Measurements from ENCODE around the gene GLRA3. TPM values are rescaled to one million over a fixed set of nuclear protein-coding genes. Genes with fewer than 3 reads are reported as not detected.
A peak's percentile ranks its signal among the peaks of the same experiment; 100 is the strongest.

The GLRA3 gene
- total RNA-seq, 2 donors from 2014 or later = not detected

DNA sequence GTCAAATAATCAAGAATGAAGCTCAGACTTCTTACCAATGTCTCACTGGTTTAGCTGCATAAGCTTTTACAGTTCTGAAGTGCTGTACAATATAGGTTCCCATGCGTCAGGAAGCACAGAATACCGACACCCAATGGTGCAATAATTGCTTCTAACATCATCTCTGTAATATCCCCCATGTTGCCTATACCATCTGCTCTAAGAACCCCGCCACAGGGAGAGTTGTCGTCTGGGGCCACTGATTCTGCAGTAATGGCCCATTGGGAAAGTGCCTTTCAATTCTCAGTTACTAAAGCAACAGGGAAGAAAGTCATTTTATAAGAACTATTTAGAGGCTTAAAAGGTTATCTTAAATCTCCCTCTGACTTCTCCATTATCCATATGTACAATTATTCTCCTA is 94.9 kb downstream of the GLRA3 start:
- no peaks in the 10 kb centered on the region for H3K4me1 Mint-ChIP-seq (ENCODE audit: low read depth)
- H3K9me3 Mint-ChIP-seq = no peaks in the 10 kb centered on the region
- no peak for DNase-seq
- H3K27me3 Mint-ChIP-seq (ENCODE audit: low read depth) = no peaks in the 10 kb centered on the region
- H3K27ac Mint-ChIP-seq = no peak overlapping the region
- H3K36me3 Mint-ChIP-seq (ENCODE audit: insufficient read depth in 2 of 2) = no peaks in the 10 kb centered on the region
- no peak overlapping the region for H3K4me3 Mint-ChIP-seq
- ATAC-seq (replicated peaks in 1 of 2) = no peak

DNA sequence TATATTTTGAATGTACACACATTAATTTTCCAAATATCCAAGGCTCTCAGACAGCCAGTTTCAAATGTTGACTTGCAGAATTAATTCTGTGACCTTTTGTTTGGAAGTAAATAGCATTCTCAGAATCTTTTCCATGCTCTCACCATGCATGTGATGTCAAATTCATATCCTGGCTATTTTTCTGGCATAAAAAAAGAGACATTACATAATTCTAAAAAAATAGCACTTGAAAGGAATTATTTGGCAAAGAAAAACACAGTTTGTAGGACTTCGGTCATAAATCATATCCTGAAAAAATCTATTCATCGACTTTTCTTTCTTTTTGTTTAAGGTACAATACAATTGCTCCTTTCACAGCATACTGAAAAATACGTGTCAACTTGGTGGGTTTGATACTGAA is 111.2 kb downstream of the GLRA3 start:
- H3K36me3 Mint-ChIP-seq (ENCODE audit: insufficient read depth in 2 of 2) = no peaks in the 10 kb centered on the region
- DNase-seq (no peak), ATAC-seq (replicated peaks in 1 of 2) (no peak)
- H3K9me3 Mint-ChIP-seq = no peaks in the 10 kb centered on the region
- no peak overlapping the region for H3K4me3 Mint-ChIP-seq
- no peaks in the 10 kb centered on the region for H3K4me1 Mint-ChIP-seq (ENCODE audit: low read depth)
- H3K27ac Mint-ChIP-seq = no peak overlapping the region
- H3K27me3 Mint-ChIP-seq (ENCODE audit: low read depth) = peaks cover 8% of the 10 kb centered on the region

DNA sequence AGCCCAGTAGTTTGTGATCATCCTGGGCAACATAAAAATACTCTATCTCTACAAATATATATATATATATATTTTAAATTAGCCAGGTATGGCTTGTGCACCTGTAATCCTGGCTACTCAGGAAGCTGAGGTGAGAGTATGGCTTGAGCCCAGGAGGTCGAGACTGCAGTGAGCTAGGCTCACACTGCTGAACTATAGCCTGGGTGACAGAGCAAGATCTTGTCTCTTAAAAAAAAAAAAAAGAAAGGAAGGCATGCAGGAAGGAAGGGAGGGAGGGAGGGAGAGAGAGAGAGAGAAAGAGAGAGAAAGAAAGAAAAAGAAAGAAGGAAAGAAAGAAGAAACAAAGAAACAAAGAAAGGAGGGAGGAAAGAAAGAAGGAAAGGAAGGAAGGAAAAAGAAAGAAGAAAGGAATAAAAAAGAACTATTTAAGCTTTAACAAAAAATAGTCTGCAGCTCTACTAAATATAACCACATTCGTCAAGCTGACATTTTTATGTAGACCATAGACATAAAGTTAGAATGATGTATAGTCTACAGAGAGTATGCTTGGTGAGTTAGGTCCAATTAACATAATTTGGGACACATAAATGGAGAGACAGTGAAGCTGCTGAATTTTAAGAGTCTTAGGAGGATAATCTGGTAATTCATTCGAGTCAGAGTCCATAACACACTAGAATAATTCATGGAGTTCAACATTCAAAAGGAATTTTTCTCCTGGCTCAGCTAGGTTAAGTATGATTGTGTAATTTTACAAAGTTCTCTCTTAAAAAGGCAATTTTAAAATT is 111.9 kb downstream of the GLRA3 start:
- Mint-ChIP-seq H3K4me3 (no peak overlapping the region), H3K36me3 (ENCODE audit: insufficient read depth in 2 of 2) (no peaks in the 10 kb centered on the region), H3K27ac (no peak overlapping the region), H3K27me3 (ENCODE audit: low read depth) (peaks cover 2% of the 10 kb centered on the region), H3K9me3 (no peaks in the 10 kb centered on the region), H3K4me1 (ENCODE audit: low read depth) (no peaks in the 10 kb centered on the region)
- DNase-seq (no peak), ATAC-seq (replicated peaks in 1 of 2) (no peak)

DNA sequence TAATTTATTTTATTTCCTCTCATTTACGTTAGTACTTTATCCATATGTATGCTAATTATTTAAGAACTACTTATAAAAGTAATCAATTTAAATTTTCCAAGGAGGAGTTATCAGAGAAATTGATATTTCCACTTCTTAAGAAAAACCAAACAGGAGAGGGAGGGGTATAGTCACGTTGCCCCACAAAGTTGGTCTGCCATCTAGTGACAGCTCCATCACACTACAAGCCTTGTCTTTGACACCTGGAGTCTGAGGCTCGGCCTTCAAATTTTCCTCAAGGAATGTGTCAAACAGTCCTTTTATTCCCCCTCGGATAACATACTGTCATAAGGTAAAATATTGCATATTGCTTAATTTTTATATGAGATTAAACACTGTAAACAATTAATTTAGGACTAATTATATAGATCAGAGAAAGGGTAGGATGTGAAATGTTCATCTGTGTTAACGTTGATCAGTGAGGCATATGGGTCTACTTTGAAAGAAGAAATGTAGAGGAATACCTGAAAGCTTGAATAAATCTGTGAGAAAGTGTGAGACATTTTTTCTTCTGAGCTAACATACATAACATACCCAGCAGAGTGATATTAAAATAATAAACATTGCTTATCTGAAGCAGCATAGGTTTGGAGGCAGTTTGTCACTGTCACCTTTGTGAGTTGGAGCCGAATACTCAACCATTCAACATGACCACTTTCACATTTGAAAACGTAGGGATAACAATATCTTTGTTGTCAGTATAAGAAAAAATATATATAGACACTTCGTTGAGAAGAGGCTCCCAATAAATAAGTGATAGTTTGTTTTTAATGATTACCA is 114.4 kb downstream of the GLRA3 start:
- no peak overlapping the region for H3K4me3 Mint-ChIP-seq
- H3K27ac Mint-ChIP-seq = no peak overlapping the region
- DNase-seq (peak; percentile 9 to 22), ATAC-seq (replicated peaks in 1 of 2) (peak in 1 of 2 donors; percentile 41)
- no peaks in the 10 kb centered on the region for H3K9me3 Mint-ChIP-seq
- H3K36me3 Mint-ChIP-seq (ENCODE audit: insufficient read depth in 2 of 2) = no peaks in the 10 kb centered on the region
- H3K4me1 Mint-ChIP-seq (ENCODE audit: low read depth) = no peaks in the 10 kb centered on the region
- no peaks in the 10 kb centered on the region for H3K27me3 Mint-ChIP-seq (ENCODE audit: low read depth)

DNA sequence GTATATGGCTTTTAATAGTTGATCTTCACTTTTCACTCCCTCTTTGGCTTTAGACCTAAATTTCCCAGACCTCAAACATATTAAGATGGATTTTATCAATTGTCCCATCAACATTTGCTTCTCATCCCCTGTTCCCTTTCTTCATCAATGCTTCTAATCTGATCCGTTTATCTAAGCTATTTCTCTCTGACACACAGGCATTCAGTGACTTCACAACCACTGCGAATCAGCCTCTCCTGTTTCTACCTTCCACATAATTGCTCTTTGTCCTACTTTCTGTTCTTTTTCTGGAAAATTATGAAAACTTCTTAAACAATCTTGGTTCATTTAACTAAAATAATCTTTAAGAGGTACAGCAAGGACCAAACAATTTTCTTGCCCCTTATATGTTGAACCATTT is 115.2 kb downstream of the GLRA3 start:
- Mint-ChIP-seq H3K27me3 (ENCODE audit: low read depth) (no peaks in the 10 kb centered on the region), H3K9me3 (no peaks in the 10 kb centered on the region), H3K27ac (no peak overlapping the region), H3K4me1 (ENCODE audit: low read depth) (no peaks in the 10 kb centered on the region), H3K36me3 (ENCODE audit: insufficient read depth in 2 of 2) (no peaks in the 10 kb centered on the region), H3K4me3 (no peak overlapping the region)
- DNase-seq = no peak
- no peak for ATAC-seq (replicated peaks in 1 of 2)

DNA sequence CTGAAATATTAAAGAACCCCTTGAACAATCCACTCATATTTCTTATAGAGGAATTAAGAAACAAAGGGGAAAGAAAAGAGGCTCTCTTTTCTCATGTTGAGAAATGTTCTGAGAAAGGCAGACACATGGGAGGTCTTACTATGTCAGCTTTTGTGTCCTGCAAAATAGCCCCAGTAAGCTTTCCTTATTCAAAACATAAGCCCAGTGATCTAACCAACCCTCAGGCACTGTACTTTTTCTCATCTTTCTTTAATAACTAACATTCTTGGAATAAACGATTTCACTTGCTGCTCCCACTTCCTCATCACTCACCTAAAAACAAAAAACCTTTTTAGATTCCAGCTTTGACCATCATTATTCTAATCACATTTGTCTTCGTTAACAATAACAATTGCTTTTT is 115.9 kb downstream of the GLRA3 start:
- H3K36me3 Mint-ChIP-seq (ENCODE audit: insufficient read depth in 2 of 2) = no peaks in the 10 kb centered on the region
- no peak overlapping the region for H3K4me3 Mint-ChIP-seq
- ATAC-seq (replicated peaks in 1 of 2) = no peak
- H3K27me3 Mint-ChIP-seq (ENCODE audit: low read depth) = no peaks in the 10 kb centered on the region
- H3K4me1 Mint-ChIP-seq (ENCODE audit: low read depth) = no peaks in the 10 kb centered on the region
- H3K27ac Mint-ChIP-seq = no peak overlapping the region
- no peak for DNase-seq
- H3K9me3 Mint-ChIP-seq = no peaks in the 10 kb centered on the region

DNA sequence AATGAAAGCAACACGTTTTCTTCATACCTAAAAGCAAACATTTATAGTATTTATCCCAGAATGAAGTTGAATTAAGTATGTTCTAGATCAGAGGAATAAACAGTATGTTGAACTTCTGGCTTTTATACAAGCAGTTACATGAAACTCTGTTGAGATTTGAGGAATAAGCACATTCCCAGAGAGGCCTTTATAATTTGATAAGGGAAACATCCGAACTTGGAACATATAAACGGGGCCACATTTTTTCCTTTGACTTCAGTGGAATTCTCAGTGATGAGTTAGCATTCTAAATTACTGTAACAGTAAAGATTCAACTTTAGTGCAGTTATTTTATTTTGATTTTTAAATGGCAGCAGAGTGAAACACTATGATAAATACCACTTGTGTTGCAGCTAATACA is 119.5 kb downstream of the GLRA3 start:
- no peak for ATAC-seq (replicated peaks in 1 of 2)
- Mint-ChIP-seq H3K27me3 (ENCODE audit: low read depth) (peaks cover 9% of the 10 kb centered on the region), H3K4me3 (no peak overlapping the region)

DNA sequence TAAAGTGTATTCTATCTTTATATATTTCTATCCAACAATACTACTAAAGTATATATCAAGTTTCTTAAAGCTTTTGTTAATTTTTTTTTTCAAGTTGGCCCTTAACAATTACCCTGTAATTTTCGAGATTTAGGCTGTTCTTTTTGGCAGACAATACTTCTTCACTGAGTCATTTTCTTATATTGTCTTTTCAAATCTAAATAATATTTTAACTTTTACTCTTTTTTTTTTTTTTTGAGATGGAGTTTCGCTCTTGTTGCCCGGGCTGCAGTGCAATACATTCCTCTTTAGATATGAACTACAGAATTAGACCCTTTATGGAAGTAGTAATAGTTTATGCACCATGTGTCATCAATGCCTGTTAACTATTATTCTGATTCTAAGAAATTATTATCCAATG is 120.7 kb downstream of the GLRA3 start:
- DNase-seq = no peak
- ATAC-seq (replicated peaks in 1 of 2) = no peak

More for the DNA sequence above, 119.5 kb downstream of the GLRA3 start:
- no peaks in the 10 kb centered on the region for H3K36me3 Mint-ChIP-seq (ENCODE audit: insufficient read depth in 2 of 2)
- H3K9me3 Mint-ChIP-seq = no peaks in the 10 kb centered on the region
- peaks cover 6% of the 10 kb centered on the region for H3K4me1 Mint-ChIP-seq (ENCODE audit: low read depth)
- no peak for DNase-seq
- no peak overlapping the region for H3K27ac Mint-ChIP-seq

DNA sequence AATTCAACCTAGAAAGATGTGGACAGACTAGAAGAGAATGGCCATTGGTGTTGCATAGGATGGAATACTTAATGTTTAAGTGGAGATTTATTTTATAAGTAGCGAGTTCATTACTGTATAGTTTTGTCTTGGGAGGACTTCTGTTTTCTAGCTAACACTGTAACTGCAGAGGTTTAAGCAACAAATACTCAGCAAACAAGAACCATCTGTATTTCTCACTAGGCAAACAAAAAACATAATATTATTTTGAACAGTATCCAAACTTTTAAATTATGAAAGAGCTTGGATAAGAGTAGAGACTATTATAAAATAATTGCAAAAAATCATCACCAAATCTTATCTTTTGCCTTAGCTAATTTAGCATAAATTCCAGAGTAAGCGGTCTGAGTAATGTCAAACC is 121.1 kb downstream of the GLRA3 start:
- DNase-seq (no peak), ATAC-seq (replicated peaks in 1 of 2) (no peak)
- Mint-ChIP-seq H3K36me3 (ENCODE audit: insufficient read depth in 2 of 2) (no peaks in the 10 kb centered on the region), H3K4me1 (ENCODE audit: low read depth) (peaks cover 6% of the 10 kb centered on the region), H3K27me3 (ENCODE audit: low read depth) (peaks cover 15% of the 10 kb centered on the region), H3K9me3 (peaks cover 0 to 2% of the 10 kb centered on the region in 2 donors), H3K27ac (no peak overlapping the region), H3K4me3 (no peak overlapping the region)

More for the DNA sequence above, 120.7 kb downstream of the GLRA3 start:
- H3K27me3 Mint-ChIP-seq (ENCODE audit: low read depth) = peaks cover 14% of the 10 kb centered on the region
- peaks cover 6% of the 10 kb centered on the region for H3K4me1 Mint-ChIP-seq (ENCODE audit: low read depth)
- H3K36me3 Mint-ChIP-seq (ENCODE audit: insufficient read depth in 2 of 2) = no peaks in the 10 kb centered on the region
- no peak overlapping the region for H3K27ac Mint-ChIP-seq
- peaks cover 0 to 2% of the 10 kb centered on the region in 2 donors for H3K9me3 Mint-ChIP-seq
- no peak overlapping the region for H3K4me3 Mint-ChIP-seq

DNA sequence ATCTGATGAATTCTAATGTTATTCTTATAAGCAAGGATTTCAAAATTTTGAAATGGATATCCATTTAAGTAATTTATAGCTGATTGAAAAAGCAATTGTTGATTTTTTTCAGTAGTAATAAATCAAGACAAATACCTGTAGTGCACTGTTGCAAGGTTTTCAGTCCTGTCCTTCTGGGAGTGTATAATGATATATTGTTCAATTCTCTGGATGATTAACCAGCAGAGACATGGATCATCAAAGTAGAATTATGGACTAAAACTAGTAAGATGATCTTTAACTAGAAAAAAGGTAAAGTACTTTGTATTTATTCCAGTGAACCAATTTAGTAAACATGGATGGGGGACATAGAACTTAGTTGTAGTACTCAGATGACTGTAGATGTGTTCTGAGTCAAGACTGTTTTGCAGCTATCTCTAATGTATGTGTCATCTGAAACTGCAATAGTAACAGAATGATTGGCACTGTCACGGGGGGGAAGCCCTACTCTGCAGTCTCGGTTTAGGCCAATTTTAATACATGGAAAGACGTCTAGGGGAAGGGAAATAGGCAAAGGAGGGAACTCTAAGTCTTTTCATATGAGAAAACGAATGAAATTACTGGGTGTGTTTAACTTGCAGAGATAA is 121.9 kb downstream of the GLRA3 start:
- ATAC-seq (replicated peaks in 1 of 2) (peak; percentile 98 to 99), DNase-seq (peak; percentile 2 to 25)
- no peak overlapping the region for H3K4me3 Mint-ChIP-seq
- no peaks in the 10 kb centered on the region for H3K36me3 Mint-ChIP-seq (ENCODE audit: insufficient read depth in 2 of 2)
- no peak overlapping the region for H3K27ac Mint-ChIP-seq
- peaks cover 6% of the 10 kb centered on the region for H3K4me1 Mint-ChIP-seq (ENCODE audit: low read depth)
- peaks cover 15% of the 10 kb centered on the region for H3K27me3 Mint-ChIP-seq (ENCODE audit: low read depth)
- H3K9me3 Mint-ChIP-seq = peaks cover 0 to 2% of the 10 kb centered on the region in 2 donors

DNA sequence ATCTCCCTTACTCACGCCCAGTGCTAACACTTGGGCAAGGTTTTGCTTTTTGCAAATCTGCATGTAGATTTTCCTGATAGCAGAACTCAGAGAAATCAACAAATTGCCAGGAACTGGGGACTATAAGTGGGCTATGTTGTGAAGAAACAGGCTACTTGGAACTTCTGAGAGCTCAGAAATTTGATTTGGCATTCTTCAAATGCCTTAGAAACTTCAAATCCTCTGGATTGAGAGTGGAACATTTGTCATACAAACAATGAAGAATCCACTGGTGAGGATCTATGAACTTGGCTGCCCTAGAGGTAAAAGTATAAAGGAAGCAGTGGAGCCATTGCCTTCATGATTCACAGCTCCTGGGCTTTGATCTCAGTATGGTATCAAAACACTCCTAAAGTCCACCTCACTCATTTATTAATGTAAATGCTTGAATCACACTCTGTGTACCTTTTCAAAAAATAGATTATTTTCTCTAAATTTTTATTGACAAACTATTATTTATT is 126.0 kb downstream of the GLRA3 start:
- Mint-ChIP-seq H3K4me1 (ENCODE audit: low read depth) (peaks cover 6% of the 10 kb centered on the region), H3K9me3 (peaks cover 0 to 2% of the 10 kb centered on the region in 2 donors), H3K4me3 (no peak overlapping the region), H3K27ac (no peak overlapping the region), H3K27me3 (ENCODE audit: low read depth) (peaks cover 25% of the 10 kb centered on the region), H3K36me3 (ENCODE audit: insufficient read depth in 2 of 2) (no peaks in the 10 kb centered on the region)
- DNase-seq = no peak
- ATAC-seq (replicated peaks in 1 of 2) = no peak

DNA sequence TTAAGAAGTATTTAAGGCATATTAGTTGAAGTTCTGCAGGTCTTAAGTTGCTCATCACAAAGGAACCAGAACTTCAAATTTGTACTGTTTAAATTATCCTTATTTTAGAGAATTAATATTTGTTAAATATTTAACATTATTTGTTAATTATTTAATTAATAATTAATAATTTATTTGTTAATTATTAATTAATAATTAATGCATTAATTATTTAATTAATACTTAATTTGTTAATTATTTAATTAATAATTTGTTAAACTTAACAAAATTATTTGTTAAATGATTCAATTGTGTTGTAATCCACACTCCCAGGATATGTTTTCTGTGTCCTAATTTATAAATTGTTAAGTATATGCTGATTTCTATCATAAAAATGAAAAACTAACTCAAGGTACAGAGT is 129.4 kb downstream of the GLRA3 start:
- DNase-seq (no peak), ATAC-seq (replicated peaks in 1 of 2) (no peak)
- no peaks in the 10 kb centered on the region for H3K4me1 Mint-ChIP-seq (ENCODE audit: low read depth)
- H3K27ac Mint-ChIP-seq = no peak overlapping the region
- H3K9me3 Mint-ChIP-seq = peaks cover 0 to 2% of the 10 kb centered on the region in 2 donors
- H3K27me3 Mint-ChIP-seq (ENCODE audit: low read depth) = peaks cover 16% of the 10 kb centered on the region
- H3K4me3 Mint-ChIP-seq = no peak overlapping the region
- H3K36me3 Mint-ChIP-seq (ENCODE audit: insufficient read depth in 2 of 2) = no peaks in the 10 kb centered on the region

DNA sequence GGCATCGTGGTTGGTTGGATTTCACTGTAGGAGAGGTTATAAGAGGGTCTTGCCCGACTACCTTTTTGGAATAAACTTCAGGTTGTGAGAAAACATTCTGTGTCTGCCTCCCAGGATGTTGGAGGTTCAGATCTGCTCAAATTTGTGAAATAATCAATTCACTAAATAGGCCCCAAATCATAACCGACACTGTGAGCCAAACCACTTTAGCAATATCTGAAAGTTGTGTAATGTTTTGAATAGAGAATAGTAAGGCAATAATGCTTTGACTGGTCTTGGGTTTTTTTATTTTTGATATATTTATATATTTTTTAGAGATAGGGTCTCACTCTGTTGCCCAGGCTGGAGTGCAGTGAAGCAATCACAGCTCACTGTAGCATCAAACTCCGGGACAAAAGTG is 131.2 kb downstream of the GLRA3 start:
- H3K27ac Mint-ChIP-seq = no peak overlapping the region

More for the DNA sequence above, 131.2 kb downstream of the GLRA3 start:
- no peak overlapping the region for H3K4me3 Mint-ChIP-seq
- peaks cover 16% of the 10 kb centered on the region for H3K27me3 Mint-ChIP-seq (ENCODE audit: low read depth)
- H3K9me3 Mint-ChIP-seq = peaks cover 0 to 1% of the 10 kb centered on the region in 2 donors
- no peak for ATAC-seq (replicated peaks in 1 of 2)
- no peak for DNase-seq
- H3K4me1 Mint-ChIP-seq (ENCODE audit: low read depth) = no peaks in the 10 kb centered on the region
- no peaks in the 10 kb centered on the region for H3K36me3 Mint-ChIP-seq (ENCODE audit: insufficient read depth in 2 of 2)
